HFF-Myc (cell line): ENCODE measurements around the gene ATP2B2.

Source experiments
- DNase-seq: peaks from one replicate; pipeline ENCODE4 v3.0.0-alpha.2; 2011; ENCODE audit warnings: low read depth; ENCODE audit errors: extremely low read depth
- H3K4me3 ChIP-seq: replicated peaks from 2 replicates; pipeline ENCODE4 v1.5.1; 2011; ENCODE audit warnings: low read depth, mild to moderate bottlenecking, control low read depth, low read length
- CTCF ChIP-seq: IDR thresholded peaks from 2 replicates; pipeline ENCODE4 v1.5.1; 2012; ENCODE audit warnings: mild to moderate bottlenecking, low read depth, low read length, control low read depth; ENCODE audit errors: missing control alignments

The ATP2B2 gene

GRCh38 chr3:10356461-10356981, 148.9 kb downstream of the ATP2B2 start:
- H3K4me3 ChIP-seq: no peak overlapping the region
- no peak for DNase-seq
- no peak for TF ChIP-seq CTCF

GRCh38 chr3:10354361-10355015, 150.9 kb downstream of the ATP2B2 start:
- H3K4me3 ChIP-seq: no peak overlapping the region
- TF ChIP-seq CTCF: no peak
- DNase-seq: no peak

- no peak for TF ChIP-seq CTCF
- no peak for DNase-seq
- no peak overlapping the region for H3K4me3 ChIP-seq
These were observed 151.6 kb downstream of the ATP2B2 start for GRCh38 chr3:10353661-10354360.

GRCh38 chr3:10353160-10353559, 152.2 kb downstream of the ATP2B2 start:
- TF ChIP-seq CTCF: no peak
- H3K4me3 ChIP-seq: no peak overlapping the region
- no peak for DNase-seq

GRCh38 chr3:10352146-10352911, 153.1 kb downstream of the ATP2B2 start:
- no peak for DNase-seq
- H3K4me3 ChIP-seq: no peak overlapping the region
- no peak for TF ChIP-seq CTCF

- DNase-seq: no peak
- H3K4me3 ChIP-seq: no peak overlapping the region
- TF ChIP-seq CTCF: no peak
These were observed 154.2 kb downstream of the ATP2B2 start for GRCh38 chr3:10351013-10351735.
